GM18951 (cell line): ENCODE data around the gene SCRN1.

Source experiments
- POLR2A ChIP-seq: IDR thresholded peaks from 4 replicates; pipeline ENCODE4 v1.6.1; 2011; ENCODE audit warnings: mild to moderate bottlenecking; ENCODE audit not compliant: insufficient read length, insufficient read depth; ENCODE audit errors: extremely low read depth
- in situ Hi-C: fragments of 300-500 bp; cut with MboI; formaldehyde crosslinking; loops from one replicate; pipeline ENCODE4 v1.12.0; 2022; ENCODE audit warnings: low sequenced_read_pairs, mixed read lengths, inconsistent platforms; ENCODE audit not compliant: unreplicated experiment

Gene SCRN1

GRCh38 chr7:29883462-29884398, 105.9 kb downstream of the SCRN1 start:
- in situ Hi-C loops, result no loop called here
- no peak for TF ChIP-seq POLR2A

GRCh38 chr7:29882481-29882880, 107.1 kb downstream of the SCRN1 start:
- in situ Hi-C loops, result no loop called here
- TF ChIP-seq POLR2A, result no peak

- in situ Hi-C loops, result no loop called here
- no peak for TF ChIP-seq POLR2A
Observed at GRCh38 chr7:29881724-29882123, 107.9 kb downstream of the SCRN1 start.

GRCh38 chr7:29879609-29880008, 110.0 kb downstream of the SCRN1 start:
- in situ Hi-C loops, result no loop called here
- no peak for TF ChIP-seq POLR2A

DNA sequence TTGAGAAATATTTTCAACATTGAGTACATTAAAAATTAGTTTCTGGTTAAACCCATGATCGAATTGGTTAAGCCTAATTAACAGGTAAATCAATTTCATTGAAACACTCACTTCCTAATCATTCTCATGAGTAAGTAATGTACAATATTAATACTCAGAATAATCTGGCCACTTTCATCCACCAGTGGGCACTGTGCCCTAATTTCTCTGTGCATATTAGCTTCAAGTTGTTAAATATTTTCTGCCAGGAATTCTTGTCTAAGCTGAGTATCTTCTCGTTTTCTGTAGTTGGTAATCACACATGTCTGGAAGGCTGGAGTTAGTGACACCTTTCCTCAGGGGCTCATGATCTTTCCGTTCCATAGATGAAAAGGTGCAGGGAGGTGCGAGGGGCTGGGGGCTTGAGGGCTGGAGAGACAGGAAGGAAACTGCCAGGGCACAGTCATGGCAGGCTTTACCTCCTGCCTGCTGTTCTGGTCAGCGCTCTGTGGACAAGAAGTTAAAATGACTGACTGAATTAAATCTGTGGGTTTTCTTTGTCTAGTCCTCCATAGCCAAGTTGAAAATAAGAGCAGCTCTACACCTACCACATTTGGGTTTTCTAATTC, 111.4 kb downstream of the SCRN1 start:
- TF ChIP-seq POLR2A, result no peak
- in situ Hi-C loops, result no loop called here

- no peak for TF ChIP-seq POLR2A
- in situ Hi-C loops, result no loop called here
Observed at GRCh38 chr7:29877196-29877595, 112.4 kb downstream of the SCRN1 start.

DNA sequence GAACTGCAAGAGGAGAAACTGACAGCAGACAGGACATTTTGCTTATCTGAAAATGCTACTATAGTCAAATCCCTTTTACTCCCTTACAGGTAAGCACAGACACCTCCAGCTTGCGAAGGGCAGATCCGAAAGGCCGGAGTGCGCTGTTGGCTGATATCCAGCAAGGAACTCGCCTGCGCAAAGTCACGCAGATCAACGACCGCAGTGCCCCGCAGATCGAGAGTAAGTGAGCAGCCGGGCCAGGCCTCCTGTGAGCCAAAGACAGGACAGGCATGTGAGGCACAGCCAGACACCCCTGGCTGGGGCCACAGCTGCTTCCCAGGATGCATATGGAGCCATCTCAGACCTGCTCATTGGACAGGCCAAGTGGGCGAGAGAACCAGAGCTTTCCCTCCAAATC, 113.9 kb downstream of the SCRN1 start:
- in situ Hi-C loops, result no loop called here

GRCh38 chr7:29873644-29874294, 115.8 kb downstream of the SCRN1 start:
- TF ChIP-seq POLR2A, result no peak
- in situ Hi-C loops, result no loop called here

More for the DNA sequence above, 113.9 kb downstream of the SCRN1 start:
- TF ChIP-seq POLR2A, result no peak

DNA sequence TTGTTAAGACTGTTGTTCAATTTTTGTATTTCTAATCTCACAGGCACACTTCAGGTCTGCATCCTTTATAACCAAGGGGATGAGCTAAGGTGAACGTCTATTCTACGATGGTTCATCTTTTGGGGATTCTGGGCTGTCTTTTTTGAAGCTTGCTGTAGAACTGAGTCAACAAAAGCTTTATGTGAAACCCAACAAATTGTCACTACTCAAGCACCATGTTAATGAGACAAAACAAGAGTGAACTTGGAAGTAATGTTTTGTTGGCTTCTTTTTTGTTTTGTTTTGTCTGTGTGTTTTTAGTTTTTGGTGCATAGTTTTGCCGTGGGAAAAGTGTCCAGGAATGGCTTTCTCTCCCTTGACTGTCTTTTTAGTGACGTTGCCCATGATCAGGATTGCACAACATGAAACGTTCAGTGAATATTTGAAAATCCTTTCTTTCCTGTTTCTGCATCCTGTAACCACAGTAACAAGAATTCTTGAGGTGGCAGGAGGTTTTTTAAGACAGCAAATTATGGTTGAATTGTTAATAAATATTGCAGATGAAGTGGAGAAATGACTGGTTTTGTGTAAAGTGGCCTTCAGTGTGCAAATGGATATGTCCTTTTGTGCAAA, 117.7 kb downstream of the SCRN1 start:
- in situ Hi-C loops, result no loop called here
- no peak for TF ChIP-seq POLR2A
